ENCODE data around the gene WIZ.
A peak's percentile ranks its signal among the peaks of the same experiment; 100 is the strongest.

The WIZ gene

GRCh38 chr19:15461694-15462093 lies 11.9 kb upstream of the WIZ start:
- no peaks in the 10 kb centered on the region for H3K36me3 ChIP-seq
- DNase-seq: no peak
- H3K9me3 ChIP-seq (ENCODE audit: severe bottlenecking): no peaks in the 10 kb centered on the region
- no peak overlapping the region for H3K27ac ChIP-seq
- H3K4me3 ChIP-seq (ENCODE audit: low read depth, low read length): no peak overlapping the region
- H3K27me3 ChIP-seq (ENCODE audit: insufficient read depth, low read depth, severe bottlenecking): peaks cover 67% of the 10 kb centered on the region
- no peak for TF ChIP-seq CTCF (IDR thresholded peaks at IDR 0.05; ENCODE audit: low read depth, low read length)

- no peak for DNase-seq
- TF ChIP-seq CTCF (IDR thresholded peaks at IDR 0.05; ENCODE audit: low read depth, low read length): no peak
- Histone ChIP-seq H3K36me3 (no peaks in the 10 kb centered on the region), H3K9me3 (ENCODE audit: severe bottlenecking) (no peaks in the 10 kb centered on the region), H3K27me3 (ENCODE audit: insufficient read depth, low read depth, severe bottlenecking) (peaks cover 56% of the 10 kb centered on the region), H3K27ac (no peak overlapping the region), H3K4me3 (ENCODE audit: low read depth, low read length) (no peak overlapping the region)
These were observed 8.1 kb upstream of the WIZ start for GRCh38 chr19:15457701-15458484.

GRCh38 chr19:15456871-15457700 lies 7.3 kb upstream of the WIZ start:
- no peaks in the 10 kb centered on the region for H3K9me3 ChIP-seq (ENCODE audit: severe bottlenecking)
- no peaks in the 10 kb centered on the region for H3K36me3 ChIP-seq
- TF ChIP-seq CTCF (IDR thresholded peaks at IDR 0.05; ENCODE audit: low read depth, low read length): no peak
- peak; percentile 49 for DNase-seq
- no peak overlapping the region for H3K27ac ChIP-seq
- peaks cover 56% of the 10 kb centered on the region for H3K27me3 ChIP-seq (ENCODE audit: insufficient read depth, low read depth, severe bottlenecking)
- peak overlapping the region; percentile 13; the same call in 1 of the 2 replicates for H3K4me3 ChIP-seq (ENCODE audit: low read depth, low read length)

DNA sequence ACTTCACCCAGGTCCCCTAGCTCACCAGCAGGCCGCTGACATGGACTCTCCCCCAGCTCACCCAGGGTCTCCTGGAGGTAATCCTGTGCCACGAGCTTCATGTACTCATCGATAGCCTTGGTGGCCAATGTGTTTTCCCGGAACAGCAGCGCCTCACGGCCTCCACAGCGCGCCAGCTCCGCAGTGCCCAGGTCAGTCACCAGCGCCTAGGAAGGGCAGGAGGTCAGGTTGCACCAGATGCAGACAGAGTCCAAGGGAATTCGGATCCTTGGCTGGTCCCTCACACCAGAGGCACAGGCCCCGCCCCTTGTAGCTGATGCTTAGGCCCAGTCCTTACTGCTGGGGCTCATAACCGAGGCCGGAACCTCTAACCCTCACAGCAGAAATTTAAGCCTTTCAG lies 6.7 kb upstream of the WIZ start:
- TF ChIP-seq CTCF (IDR thresholded peaks at IDR 0.05; ENCODE audit: low read depth, low read length): no peak
- Histone ChIP-seq H3K27me3 (ENCODE audit: insufficient read depth, low read depth, severe bottlenecking) (peaks cover 54% of the 10 kb centered on the region), H3K27ac (no peak overlapping the region), H3K9me3 (ENCODE audit: severe bottlenecking) (no peaks in the 10 kb centered on the region), H3K4me3 (ENCODE audit: low read depth, low read length) (no peak overlapping the region), H3K36me3 (no peaks in the 10 kb centered on the region)
- DNase-seq: no peak

DNA sequence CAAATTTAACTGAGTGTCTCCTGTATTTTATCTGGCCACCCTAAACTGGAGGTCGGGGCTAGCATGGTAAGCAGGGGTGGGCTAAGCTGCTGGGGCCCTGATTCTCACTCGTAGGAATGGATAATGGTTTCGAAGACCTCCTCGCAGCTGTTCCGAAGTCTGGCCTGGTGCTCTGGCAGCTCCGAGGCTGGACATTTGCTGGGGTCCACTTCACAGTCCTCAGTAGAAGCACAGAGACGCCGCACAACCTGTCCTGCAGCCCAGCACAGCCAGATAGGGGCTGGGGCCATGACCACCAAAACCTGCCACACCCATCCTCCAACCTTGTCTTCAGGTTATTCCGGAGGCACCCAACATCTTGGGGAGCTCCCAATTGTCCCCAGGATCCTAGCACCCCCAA lies 6.2 kb upstream of the WIZ start:
- Histone ChIP-seq H3K9me3 (ENCODE audit: severe bottlenecking) (no peaks in the 10 kb centered on the region), H3K27ac (no peak overlapping the region), H3K27me3 (ENCODE audit: insufficient read depth, low read depth, severe bottlenecking) (peaks cover 50% of the 10 kb centered on the region), H3K4me3 (ENCODE audit: low read depth, low read length) (no peak overlapping the region), H3K36me3 (no peaks in the 10 kb centered on the region)
- DNase-seq: no peak
- TF ChIP-seq CTCF (IDR thresholded peaks at IDR 0.05; ENCODE audit: low read depth, low read length): no peak

Measured in WERI-Rb-1 (cell line).